ENCODE measurements around the gene MYO7A.

DNA sequence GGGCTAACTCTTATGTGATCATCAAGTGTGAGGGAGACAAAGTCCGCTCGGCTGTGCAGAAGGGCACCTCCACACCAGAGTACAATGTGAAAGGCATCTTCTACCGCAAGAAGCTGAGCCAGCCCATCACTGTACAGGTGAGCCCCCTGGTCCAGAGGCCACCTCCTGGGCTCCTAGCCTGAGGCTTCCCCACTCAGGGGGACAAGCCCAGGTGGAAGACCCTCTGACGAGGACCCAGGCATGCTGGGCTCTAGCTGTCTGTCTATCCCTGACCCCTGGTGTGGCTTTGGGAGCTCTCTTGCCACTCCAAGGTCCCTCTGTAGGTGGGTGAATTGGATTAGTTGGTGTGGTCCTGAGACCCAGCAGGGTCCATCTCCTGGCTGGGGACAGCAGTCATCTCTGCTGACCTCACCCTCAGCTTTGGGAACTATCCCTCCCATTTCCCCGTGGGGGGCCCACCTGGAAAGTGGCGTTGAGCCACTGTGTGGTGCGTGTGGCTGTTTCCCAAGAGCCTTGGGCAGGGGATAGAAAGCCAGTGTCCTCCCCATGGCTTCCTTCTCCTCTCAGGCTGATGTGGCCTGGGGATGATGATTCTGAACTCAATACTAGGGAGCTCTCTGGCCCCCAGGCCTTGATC, 5.4 kb upstream of the MYO7A start:
- no peak for TF ChIP-seq POLR2A (IDR thresholded peaks at IDR 0.05)
- TF ChIP-seq CTCF (IDR thresholded peaks at IDR 0.05): no peak
